Endothelial cell of umbilical vein (primary cell): Measurements from ENCODE around the gene CDH7.

Experiments used
- EZH2 ChIP-seq: IDR thresholded peaks from 2 replicates; pipeline ENCODE4 v1.6.1; 2012; ENCODE audit warnings: borderline replicate concordance, low read depth, mild to moderate bottlenecking, moderate library complexity, low read length, inconsistent platforms; ENCODE audit not compliant: severe bottlenecking
- JUN ChIP-seq: IDR thresholded peaks from 2 replicates; pipeline ENCODE4 v1.6.1; 2011; ENCODE audit warnings: borderline replicate concordance, low read depth; ENCODE audit not compliant: insufficient read length, insufficient read depth
- MYC ChIP-seq: IDR thresholded peaks from one replicate; pipeline ENCODE4 v1.6.1; 2011; ENCODE audit warnings: mild to moderate bottlenecking, low read depth, low read length
- POLR2A ChIP-seq: IDR thresholded peaks from 2 replicates; pipeline ENCODE4 v1.6.1; 2012; ENCODE audit warnings: low read depth, mild to moderate bottlenecking, control low read depth, low read length
- POLR2AphosphoS5 ChIP-seq: IDR thresholded peaks from 2 replicates; pipeline ENCODE4 v1.6.1; 2012; ENCODE audit warnings: low read depth, mild to moderate bottlenecking, control low read depth, low read length, moderate library complexity; ENCODE audit not compliant: insufficient read depth
- TF ChIP-seq, protein P1 (sequence below), 2 donors: IDR thresholded peaks; 1 replicate in 1 of 2; 2 replicates in 1 of 2; pipeline ENCODE4 v1.5.1; 2011; ENCODE audit warnings: low read length in 2 of 2, mild to moderate bottlenecking in 2 of 2, moderate library complexity in 2 of 2, control low read depth in 1 of 2, inconsistent platforms in 1 of 2, low read depth in 1 of 2; ENCODE audit not compliant: insufficient read depth in 1 of 2; ENCODE audit errors: extremely low read depth in 1 of 2
- TF ChIP-seq, protein P2 (sequence below): IDR thresholded peaks from 2 replicates; pipeline ENCODE4 v1.6.1; 2011; ENCODE audit not compliant: insufficient read depth, insufficient read length

DNA sequence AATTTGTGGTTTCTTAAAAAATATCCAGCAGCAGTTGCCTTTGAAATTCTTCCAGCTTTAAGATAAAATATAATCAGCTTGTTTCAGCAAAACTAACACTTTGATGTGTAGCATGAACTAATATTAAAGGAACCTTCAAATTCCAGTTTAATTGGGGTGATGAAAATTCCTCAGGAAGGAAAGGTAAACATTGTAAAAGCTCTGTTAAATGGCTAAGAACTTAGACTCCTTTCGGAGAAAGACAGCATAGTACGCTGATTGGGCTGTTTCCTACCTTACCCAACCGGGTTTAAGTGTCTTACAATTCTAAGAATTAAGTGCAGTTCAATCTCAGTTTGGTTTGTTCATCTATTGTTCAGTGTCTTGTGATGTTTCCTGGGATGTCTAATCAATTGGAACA, 108.3 kb downstream of the CDH7 start:
- TF ChIP-seq, protein P1, sequence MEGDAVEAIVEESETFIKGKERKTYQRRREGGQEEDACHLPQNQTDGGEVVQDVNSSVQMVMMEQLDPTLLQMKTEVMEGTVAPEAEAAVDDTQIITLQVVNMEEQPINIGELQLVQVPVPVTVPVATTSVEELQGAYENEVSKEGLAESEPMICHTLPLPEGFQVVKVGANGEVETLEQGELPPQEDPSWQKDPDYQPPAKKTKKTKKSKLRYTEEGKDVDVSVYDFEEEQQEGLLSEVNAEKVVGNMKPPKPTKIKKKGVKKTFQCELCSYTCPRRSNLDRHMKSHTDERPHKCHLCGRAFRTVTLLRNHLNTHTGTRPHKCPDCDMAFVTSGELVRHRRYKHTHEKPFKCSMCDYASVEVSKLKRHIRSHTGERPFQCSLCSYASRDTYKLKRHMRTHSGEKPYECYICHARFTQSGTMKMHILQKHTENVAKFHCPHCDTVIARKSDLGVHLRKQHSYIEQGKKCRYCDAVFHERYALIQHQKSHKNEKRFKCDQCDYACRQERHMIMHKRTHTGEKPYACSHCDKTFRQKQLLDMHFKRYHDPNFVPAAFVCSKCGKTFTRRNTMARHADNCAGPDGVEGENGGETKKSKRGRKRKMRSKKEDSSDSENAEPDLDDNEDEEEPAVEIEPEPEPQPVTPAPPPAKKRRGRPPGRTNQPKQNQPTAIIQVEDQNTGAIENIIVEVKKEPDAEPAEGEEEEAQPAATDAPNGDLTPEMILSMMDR (IDR thresholded peaks at IDR 0.05; ENCODE audit: extremely low read depth in 1 of 2, insufficient read depth in 1 of 2, low read depth in 1 of 2, low read length in 2 of 2): no peak
- TF ChIP-seq, protein P2, sequence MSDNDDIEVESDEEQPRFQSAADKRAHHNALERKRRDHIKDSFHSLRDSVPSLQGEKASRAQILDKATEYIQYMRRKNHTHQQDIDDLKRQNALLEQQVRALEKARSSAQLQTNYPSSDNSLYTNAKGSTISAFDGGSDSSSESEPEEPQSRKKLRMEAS: no peak
- no peak for TF ChIP-seq JUN
- TF ChIP-seq POLR2AphosphoS5: no peak
- no peak for TF ChIP-seq EZH2
- TF ChIP-seq MYC: no peak
- TF ChIP-seq POLR2A: no peak
